Ovary (tissue), 9 donors: ENCODE data around the gene TNPO3. TPM values are rescaled to one million over a fixed set of nuclear protein-coding genes. Genes with fewer than 3 reads are reported as not detected.
A peak's percentile ranks its signal among the peaks of the same experiment; 100 is the strongest.

ENCODE experiments used
- DNase-seq, 5 donors: peaks; one replicate each; pipeline ENCODE4 v3.0.0-alpha.2; 2019 to 2020
- H3K27ac ChIP-seq, 2 donors: fragments of 200-600 bp; one replicate each; pipeline versions ENCODE4 v1.5.1 to v1.8.0; 2019 to 2022
- H3K27me3 ChIP-seq: fragments of 200-600 bp; one replicate; pipeline ENCODE4 v1.8.0; 2022
- H3K36me3 ChIP-seq: fragments of 200-600 bp; sonication (generic); one replicate; pipeline ENCODE4 v1.5.1; 2019
- H3K4me1 ChIP-seq: one replicate; pipeline ENCODE4 v1.8.1; 2013; ENCODE audit warnings: mild to moderate bottlenecking, moderate library complexity; ENCODE audit not compliant: insufficient read depth
- H3K4me3 ChIP-seq: fragments of 200-600 bp; sonication (generic); one replicate; pipeline ENCODE4 v1.5.1; 2017
- H3K9me3 ChIP-seq, 2 donors: fragments of 200-600 bp in 1 of 2; sonication (generic) in 1 of 2; one replicate each; pipeline versions ENCODE4 v1.5.1 to v1.8.1; 2013 to 2019; ENCODE audit warnings: mild to moderate bottlenecking in 1 of 2, moderate library complexity in 1 of 2
- EP300 ChIP-seq: sonication (generic); formaldehyde crosslinking; IDR thresholded peaks from one replicate; pipeline ENCODE4 v1.6.1; 2017; ENCODE audit warnings: antibody characterized with exemption
- POLR2A ChIP-seq: fragments of 450-650 bp; IDR thresholded peaks from one replicate; pipeline ENCODE4 v1.6.1; 2017; ENCODE audit warnings: antibody characterized with exemption, mild to moderate bottlenecking, moderate library complexity
- WGBS, 3 donors: extraction: QIAGEN DNeasy Blood & Tissue Kit in 1 of 3; methylation state at CpG; one replicate each; pipeline versions ENCODE4 v1.1.5 to v1.1.7; 2013 to 2017; 5-methylcytosine and 5-hydroxymethylcytosine counted together
- intact Hi-C, 4 donors: fragments of 100-400 bp; cut with DNase I; formaldehyde crosslinking; loops; one replicate each; pipeline versions ENCODE4 v1.11.0 to v1.15.1; 2022 to 2023
- polyA plus RNA-seq, 2 donors: library from polyadenylated mRNA; stranded (reverse); fragments of 200-250 nt in 1 of 2; fragments of 350-450 nt in 1 of 2; fragmentation: Illumina TruSeq in 1 of 2; extraction: RNeasy Lipid Tissue Mini Kit (QIAGEN cat#74804) in 1 of 2; gene quantifications; one replicate each; pipeline ENCODE4 v1.2.3, GENCODE V29; 2013 to 2014
- total RNA-seq, 7 donors: library from RNA; depleted of rRNA in 2 of 7; stranded (reverse); fragments of >200 nt in 2 of 7; fragmentation: NEBNext Ultra II Directional in 3 of 7; extraction: Animal tissue kit (Norgen Biotek cat#: 25700) in 3 of 7; gene quantifications; one replicate each; pipeline versions ENCODE4 v1.1.0 to v1.2.4, GENCODE V29; 2016 to 2023
- TF ChIP-seq, protein P1 (sequence below), 3 donors: fragments of 450-650 bp in 2 of 3; fragments of 200-600 bp in 1 of 3; IDR thresholded peaks; one replicate each; pipeline versions ENCODE4 v1.5.1 to v1.8.0; 2016 to 2022; ENCODE audit warnings: antibody characterized with exemption in 3 of 3, mild to moderate bottlenecking in 1 of 3
- donor health status: DM: no; HTN: no; CAD: no; lungs with moderate emphysema.
- donor health status: DM: no; HTN: no; CAD: no.
- donor health status: Bipolar disorder and iron deficiency.
- donor health status: DM: yes; HTN: yes; CAD: no.
- donor health status: DM: no; HTN: no; CAD: no.
- donor health status: DM: yes; HTN: yes; CAD: no.

TNPO3 gene
- total and polyA plus RNA-seq, 9 donors, result 18.6 to 40.1 (median 30.9) TPM

DNA sequence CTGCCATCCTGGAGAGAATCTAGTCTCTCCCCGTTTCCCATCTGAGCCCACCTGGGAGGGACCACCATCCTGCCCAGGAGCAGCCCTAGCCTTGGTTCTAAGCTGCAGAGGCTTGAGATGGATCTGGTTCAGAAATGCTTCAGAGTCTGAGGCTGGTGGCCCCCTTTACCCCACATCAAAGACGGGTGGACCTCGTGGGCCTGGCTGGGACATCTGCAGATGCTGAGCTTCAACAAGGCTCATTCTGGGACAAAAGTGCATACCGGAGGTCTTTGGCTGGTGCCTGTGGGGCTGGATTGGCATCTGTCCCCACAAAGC, 122.1 kb downstream of the TNPO3 start:
- intact Hi-C loops, result no loop called here
- whole genome bisulfite sequencing, 3 donors, result 78 to 85% (median 80%) methylated on average over 4 of the region's 4 CpGs
- no peaks in the 10 kb centered on the region for H3K36me3 ChIP-seq
- TF ChIP-seq EP300 (no peak), POLR2A (no peak)
- TF ChIP-seq, protein P1, sequence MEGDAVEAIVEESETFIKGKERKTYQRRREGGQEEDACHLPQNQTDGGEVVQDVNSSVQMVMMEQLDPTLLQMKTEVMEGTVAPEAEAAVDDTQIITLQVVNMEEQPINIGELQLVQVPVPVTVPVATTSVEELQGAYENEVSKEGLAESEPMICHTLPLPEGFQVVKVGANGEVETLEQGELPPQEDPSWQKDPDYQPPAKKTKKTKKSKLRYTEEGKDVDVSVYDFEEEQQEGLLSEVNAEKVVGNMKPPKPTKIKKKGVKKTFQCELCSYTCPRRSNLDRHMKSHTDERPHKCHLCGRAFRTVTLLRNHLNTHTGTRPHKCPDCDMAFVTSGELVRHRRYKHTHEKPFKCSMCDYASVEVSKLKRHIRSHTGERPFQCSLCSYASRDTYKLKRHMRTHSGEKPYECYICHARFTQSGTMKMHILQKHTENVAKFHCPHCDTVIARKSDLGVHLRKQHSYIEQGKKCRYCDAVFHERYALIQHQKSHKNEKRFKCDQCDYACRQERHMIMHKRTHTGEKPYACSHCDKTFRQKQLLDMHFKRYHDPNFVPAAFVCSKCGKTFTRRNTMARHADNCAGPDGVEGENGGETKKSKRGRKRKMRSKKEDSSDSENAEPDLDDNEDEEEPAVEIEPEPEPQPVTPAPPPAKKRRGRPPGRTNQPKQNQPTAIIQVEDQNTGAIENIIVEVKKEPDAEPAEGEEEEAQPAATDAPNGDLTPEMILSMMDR (IDR thresholded peaks at IDR 0.05), result no peak
- H3K4me3 ChIP-seq, result no peak overlapping the region
- no peak overlapping the region for H3K27ac ChIP-seq
- no peak for DNase-seq
- H3K4me1 ChIP-seq, result no peaks in the 10 kb centered on the region
- no peaks in the 10 kb centered on the region for H3K27me3 ChIP-seq
- H3K9me3 ChIP-seq, result no peaks in the 10 kb centered on the region

- H3K36me3 ChIP-seq, result no peaks in the 10 kb centered on the region
- H3K4me1 ChIP-seq, result no peaks in the 10 kb centered on the region
- no peaks in the 10 kb centered on the region for H3K9me3 ChIP-seq
- WGBS, 3 donors, result 84 to 89% (median 88%) methylated on average over 19 of the region's 19 CpGs
- TF ChIP-seq EP300 (no peak), POLR2A (no peak)
- TF ChIP-seq, protein P1 (IDR thresholded peaks at IDR 0.05), result no peak
- H3K27me3 ChIP-seq, result no peaks in the 10 kb centered on the region
- DNase-seq, result no peak
- H3K4me3 ChIP-seq, result no peak overlapping the region
- intact Hi-C loops, result no loop called here
- H3K27ac ChIP-seq, result no peak overlapping the region
Measured at GRCh38 chr7:128931965-128932861, 122.7 kb downstream of the TNPO3 start.

DNA sequence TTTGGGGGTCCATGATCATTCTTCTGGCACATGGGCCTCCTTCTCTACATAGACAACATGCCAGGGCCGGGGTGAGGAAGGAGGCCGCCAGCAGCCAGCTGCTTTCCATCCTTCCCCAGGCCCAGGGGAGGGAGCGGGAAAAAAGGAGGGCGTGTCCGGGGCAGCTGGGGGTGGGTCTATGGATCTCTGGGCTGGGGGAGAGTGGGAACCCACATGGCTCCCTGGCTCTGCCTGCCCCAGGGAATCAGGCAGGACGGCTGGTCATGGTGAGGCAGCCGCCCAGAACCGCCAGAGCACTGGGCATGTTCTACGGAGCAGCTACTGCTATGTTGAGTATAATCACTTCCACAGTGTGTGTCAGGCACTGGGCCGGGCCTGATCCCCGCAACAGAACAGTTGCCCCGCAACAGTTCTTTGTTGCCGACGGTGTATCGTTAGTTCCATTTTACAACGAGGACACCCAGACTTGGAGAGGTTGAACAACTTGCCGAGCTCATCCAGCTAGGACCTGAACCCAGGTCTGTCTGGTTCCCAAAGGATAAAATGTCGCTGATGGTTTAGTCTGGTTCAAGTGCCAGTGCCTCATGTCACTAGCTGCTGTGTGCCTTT, 123.6 kb downstream of the TNPO3 start:
- Histone ChIP-seq H3K4me3 (no peak overlapping the region), H3K27ac (no peak overlapping the region), H3K27me3 (no peaks in the 10 kb centered on the region), H3K4me1 (no peaks in the 10 kb centered on the region), H3K36me3 (no peaks in the 10 kb centered on the region), H3K9me3 (no peaks in the 10 kb centered on the region)
- no peak for DNase-seq
- TF ChIP-seq EP300, result no peak
- TF ChIP-seq POLR2A, result no peak
- TF ChIP-seq, protein P1 (IDR thresholded peaks at IDR 0.05), result no peak
- 89 to 91% (median 90%) methylated on average over 18 of the region's 18 CpGs for WGBS, 3 donors
- intact Hi-C loops, result no loop called here

GRCh38 chr7:128928882-128929788, 125.8 kb downstream of the TNPO3 start:
- Histone ChIP-seq H3K27me3 (no peaks in the 10 kb centered on the region), H3K9me3 (no peaks in the 10 kb centered on the region), H3K4me3 (no peak overlapping the region), H3K4me1 (no peaks in the 10 kb centered on the region), H3K36me3 (no peaks in the 10 kb centered on the region), H3K27ac (no peak overlapping the region)
- DNase-seq, result peak in 1 of 5 donors; percentile 3
- intact Hi-C loops, result no loop called here
- 74 to 83% (median 81%) methylated on average over 14 of the region's 14 CpGs for WGBS, 3 donors
- TF ChIP-seq, protein P1 (IDR thresholded peaks at IDR 0.05), result no peak
- no peak for TF ChIP-seq EP300
- TF ChIP-seq POLR2A, result no peak
